Measurements from ENCODE around the gene ZEB1. TPM values are rescaled to one million over a fixed set of nuclear protein-coding genes. Genes with fewer than 3 reads are reported as not detected.

The ZEB1 gene
- total and polyA plus RNA-seq, 10 of the 15 experiments (the other 5 are each of a cell fraction or from before 2014, with no cell fraction given), result 10.4 to 35.6 (median 24.5) TPM

GRCh38 chr10:31317171-31317570 is 1.8 kb upstream of the ZEB1 start:
- in situ Hi-C loops (cut with MboI), result no loop called here
- WGBS (ENCODE audit: insufficient coverage, insufficient replicate concordance, low lambda C conversion rate, missing lambda C conversion rate), result 99% methylated on average over 5 of the region's 5 CpGs
- peaks cover 7% of the 10 kb centered on the region for H3K4me1 ChIP-seq (ENCODE audit: control insufficient read depth, insufficient read depth, low read length)
- H3K4me2 ChIP-seq (ENCODE audit: control insufficient read depth, insufficient read depth), result peak overlapping the region; percentile 62
- ChIA-PET POLR2A (interaction anchor here (1.0 to 1.8 kb wide), 2 partner anchors 36 to 285 kb away, joined by 3 to 6 read pairs; partner anchors contain the start of gene ZNF438), RAD21 (ENCODE audit: unreplicated experiment) (interaction anchor here (1.0 to 2.4 kb wide), 9 partner anchors 16 to 533 kb away, joined by 3 to 10 read pairs (median 5); partner anchors contain the start of gene ZNF438), SMC1A (ENCODE audit: uncharacterized antibody, unreplicated experiment) (interaction anchor here (0.9 to 2.0 kb wide), 8 partner anchors 12 to 533 kb away, joined by 3 to 9 read pairs (median 4); partner anchors contain the start of gene ZNF438), CTCF (interaction anchor here (0.8 to 1.7 kb wide), 3 partner anchors 152 to 534 kb away, joined by 3 to 4 read pairs (median 3); no protein-coding TSS in a partner anchor)
- TF ChIP-seq EED (IDR thresholded peaks at IDR 0.05; ENCODE audit: low read depth) (no peak), POU2F2 (IDR thresholded peaks at IDR 0.05; ENCODE audit: borderline replicate concordance, low read depth, low read length) (no peak), ZNF24 (IDR thresholded peaks at IDR 0.05) (no peak), BHLHE40 (IDR thresholded peaks at IDR 0.05; ENCODE audit: borderline replicate concordance in 1 of 2, low read depth in 2 of 2, low read length in 1 of 2) (no peak), HDAC2 (IDR thresholded peaks at IDR 0.05) (no peak), E2F4 (IDR thresholded peaks at IDR 0.05; ENCODE audit: low read depth, low read length) (no peak), BACH1 (IDR thresholded peaks at IDR 0.05; ENCODE audit: borderline replicate concordance) (no peak), SMARCA5 (IDR thresholded peaks at IDR 0.05) (no peak), NFYA (IDR thresholded peaks at IDR 0.05; ENCODE audit: borderline replicate concordance, low read depth, low read length) (no peak), NRF1 (conservative IDR thresholded peaks at IDR 0.05; ENCODE audit: low read depth, low read length) (no peak), SIN3A (IDR thresholded peaks at IDR 0.05; ENCODE audit: low read depth, low read length) (no peak), HDGF (IDR thresholded peaks at IDR 0.05) (no peak), NBN (IDR thresholded peaks at IDR 0.05) (no peak), JUNB (IDR thresholded peaks at IDR 0.05) (no peak), CREB1 (IDR thresholded peaks at IDR 0.05; ENCODE audit: low read depth) (no peak), IKZF1 (conservative IDR thresholded peaks at IDR 0.05) (no peak)
- BruUV-seq (replicated peaks), result no TSS peak
- H3K9ac ChIP-seq (ENCODE audit: control insufficient read depth, insufficient read depth, low read length), result no peak overlapping the region
- H3K27ac ChIP-seq (ENCODE audit: control insufficient read depth, insufficient read depth), result no peak overlapping the region
- no peak overlapping the region for H2AFZ ChIP-seq (ENCODE audit: control insufficient read depth, low read depth, low read length)
- H3K9me3 ChIP-seq (replicated peaks; ENCODE audit: control insufficient read depth, insufficient read depth, low read length), result no peaks in the 10 kb centered on the region
- H4K20me1 ChIP-seq (ENCODE audit: control insufficient read depth, insufficient read depth), result no peaks in the 10 kb centered on the region
- H3K79me2 ChIP-seq (ENCODE audit: control insufficient read depth, insufficient read depth, low read length), result peaks cover 53% of the 10 kb centered on the region
- no peaks in the 10 kb centered on the region for H3K27me3 ChIP-seq (replicated peaks in 1 of 2; ENCODE audit: control insufficient read depth in 2 of 2, insufficient read depth in 2 of 2, low read length in 1 of 2)
- intact Hi-C loops (cut with micrococcal nuclease; ENCODE audit: unreplicated experiment), result loop anchor here (5.0 to 10.0 kb wide), 4 partner anchors 182 to 580 kb away; no protein-coding TSS in a partner anchor
- DNase-seq (ENCODE audit: low read depth, low spot score) (no peak), FAIRE-seq (no peak), ATAC-seq (no peak)
- no peaks in the 10 kb centered on the region for H3K36me3 ChIP-seq (ENCODE audit: control insufficient read depth in 2 of 2, insufficient read depth in 2 of 2, low read length in 1 of 2)
- H3K4me3 ChIP-seq, result no peak overlapping the region
